ENCODE data around the gene PRDM15.

The PRDM15 gene

GRCh38 chr21:41886328-41886727 lies 7.2 kb upstream of the PRDM15 start:
- DNase-seq (ENCODE audit: low read depth) = no peak

DNA sequence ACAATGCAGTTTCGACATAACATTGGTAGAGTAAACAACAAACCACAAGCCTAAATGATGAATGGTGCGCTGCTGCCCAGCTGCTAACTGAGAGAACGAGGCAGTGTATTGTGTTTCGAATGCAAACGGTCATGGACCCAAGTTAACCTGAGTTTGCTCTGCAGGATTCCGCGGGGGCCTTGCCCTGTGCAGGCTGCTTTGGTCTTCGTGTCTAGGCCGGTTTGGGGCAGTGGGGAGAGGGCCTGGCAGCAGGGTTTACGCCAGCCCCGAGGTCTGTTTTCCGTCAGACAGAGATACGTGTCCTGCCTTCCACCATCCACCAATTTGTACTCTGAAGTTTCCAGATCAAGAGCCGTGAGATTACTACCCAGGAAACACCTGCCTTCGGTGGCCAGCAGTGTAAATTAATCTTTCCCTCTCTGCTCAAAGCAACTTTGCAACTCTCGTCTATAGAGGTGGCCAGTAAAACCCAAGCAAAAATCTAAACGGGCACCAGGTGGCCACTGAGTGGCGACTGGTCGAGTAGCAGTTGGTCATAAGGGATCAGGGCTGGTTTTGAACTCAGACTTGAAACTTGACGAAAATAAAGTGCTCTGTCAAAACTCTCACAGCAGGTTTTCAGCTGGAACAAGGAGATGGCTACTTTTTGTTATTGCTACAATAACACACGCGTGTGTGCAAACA lies 6.3 kb upstream of the PRDM15 start:
- DNase-seq (ENCODE audit: low read depth) = no peak

DNA sequence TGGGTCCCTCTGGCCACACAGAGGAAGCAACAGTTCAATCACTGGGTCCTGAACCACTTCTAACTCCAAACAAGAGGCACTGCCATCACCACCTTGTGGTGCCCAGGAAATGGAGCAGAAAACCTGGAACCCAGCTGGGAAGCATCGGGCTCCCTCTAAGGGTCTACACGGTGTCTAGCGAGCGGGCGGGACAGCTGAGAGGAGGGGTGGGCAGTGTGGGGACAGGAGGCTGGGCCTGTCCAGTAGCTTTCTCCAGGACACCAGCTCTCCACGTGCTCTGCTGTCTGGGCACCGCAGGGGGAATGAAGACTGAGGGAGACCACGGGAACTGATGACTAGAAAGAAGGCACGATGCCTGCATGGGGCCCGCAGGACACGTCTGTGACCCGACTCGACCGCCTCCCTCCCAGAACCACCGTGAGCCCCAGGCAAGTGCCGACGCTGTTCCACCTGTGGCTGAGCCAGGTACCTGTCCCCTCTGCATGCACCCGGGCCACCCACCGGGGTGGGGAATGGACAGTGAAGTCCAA lies 5.4 kb upstream of the PRDM15 start:
- DNase-seq (ENCODE audit: low read depth) = no peak

- DNase-seq (ENCODE audit: low read depth) = no peak
Observed at GRCh38 chr21:41883582-41883981, 4.4 kb upstream of the PRDM15 start.

DNA sequence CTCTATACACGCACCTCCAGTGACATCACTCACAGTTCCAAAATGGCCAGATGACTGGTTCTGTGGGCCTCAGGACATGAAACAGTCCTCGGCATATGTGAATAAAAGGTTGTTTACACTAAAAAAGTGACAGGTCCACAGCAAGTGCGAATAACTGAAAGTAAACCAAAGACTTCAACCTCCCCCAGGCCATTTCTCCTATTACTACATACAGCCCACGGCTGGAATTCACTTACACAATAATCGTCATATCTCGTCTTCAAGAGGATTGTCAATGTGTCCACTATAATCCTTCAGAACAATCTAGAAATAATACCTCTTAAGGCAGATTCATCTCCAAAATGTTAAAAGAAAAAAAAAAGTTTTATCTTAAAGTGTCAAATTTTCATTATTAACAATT lies 1.9 kb upstream of the PRDM15 start:
- no peak for DNase-seq (ENCODE audit: low read depth)

DNA sequence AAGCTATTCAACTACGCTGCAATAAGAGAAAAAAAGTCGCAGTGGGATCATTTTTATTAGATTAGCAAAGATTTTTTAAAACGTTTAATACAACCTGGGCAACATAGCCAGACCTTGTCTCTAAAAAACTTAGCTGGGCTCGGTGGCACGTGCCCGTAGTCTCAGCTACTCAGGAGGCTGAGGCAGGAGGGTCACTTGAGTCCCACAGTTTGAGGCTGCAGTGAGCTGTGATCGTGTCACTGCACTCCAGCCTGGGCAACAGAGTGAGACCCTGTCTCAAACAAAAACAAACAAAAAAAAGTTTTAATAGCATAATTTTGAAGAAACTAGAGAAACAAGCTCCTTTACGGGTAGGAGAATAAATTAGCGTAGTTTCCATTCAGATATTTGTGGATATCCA lies 1.0 kb upstream of the PRDM15 start:
- no peak for DNase-seq (ENCODE audit: low read depth)

DNA sequence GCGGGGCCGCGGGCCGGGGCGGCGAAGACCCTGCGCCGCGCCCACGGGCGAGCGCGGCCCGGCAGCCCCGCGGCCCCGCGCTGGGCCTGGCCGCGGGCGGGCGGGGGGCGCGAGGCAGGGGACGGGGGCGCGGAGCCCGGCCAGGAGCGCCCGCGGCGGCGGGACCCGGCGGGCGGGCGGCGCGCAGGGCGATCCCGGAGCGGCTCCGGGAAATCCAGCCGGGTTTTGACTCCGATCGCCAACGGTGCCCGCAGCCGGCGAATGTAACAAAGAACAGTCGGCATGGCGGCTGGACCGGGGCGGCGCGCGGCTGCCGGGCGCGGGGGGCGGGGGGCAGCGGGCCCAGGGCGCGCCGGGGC lies 334 bp downstream of the PRDM15 start:
- DNase-seq (ENCODE audit: low read depth) = peak; percentile 72

DNA sequence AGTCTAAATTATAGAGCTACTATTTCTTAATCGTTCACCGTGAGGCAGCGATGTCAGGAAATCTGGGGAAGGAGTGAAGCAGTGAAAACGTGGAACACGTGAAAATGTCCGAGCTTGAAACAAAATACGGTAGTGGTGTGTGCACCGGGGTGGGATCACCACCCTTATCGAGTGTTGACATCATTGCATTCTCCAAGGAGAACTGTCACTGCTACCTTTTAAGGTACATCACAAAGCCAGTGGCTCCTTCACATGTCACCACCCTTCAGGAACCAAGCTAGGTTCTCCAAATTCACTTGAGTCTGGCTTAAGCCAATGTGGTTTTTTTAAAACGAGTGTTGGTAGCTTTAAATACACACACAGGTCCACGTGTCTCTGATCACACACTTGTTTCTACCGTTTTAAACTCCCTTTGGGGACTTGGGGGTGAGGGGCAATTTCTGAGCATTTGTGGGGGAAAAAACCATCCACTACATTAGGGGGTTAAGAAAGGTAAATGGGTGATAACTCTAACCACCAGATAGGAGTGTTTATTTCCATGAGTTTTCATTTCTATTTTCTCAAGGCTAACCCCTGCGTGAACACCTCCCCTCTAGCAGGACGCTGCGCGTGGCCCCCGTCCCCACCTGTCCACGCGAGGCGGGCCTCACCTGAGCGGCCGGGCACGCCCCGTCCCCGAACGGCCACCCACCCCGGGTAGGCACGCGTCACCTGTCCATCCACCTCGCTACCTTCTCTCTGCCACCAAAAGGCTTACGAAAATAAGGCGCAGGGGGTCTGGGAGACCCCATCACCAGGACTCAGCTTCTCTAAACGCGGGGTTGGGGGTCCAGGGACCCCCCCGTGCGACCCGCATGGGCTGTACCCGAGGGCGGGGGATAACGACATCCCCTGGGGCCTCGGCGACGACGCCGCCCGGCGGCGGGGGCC lies 978 bp downstream of the PRDM15 start:
- peak; percentile 12 for DNase-seq (ENCODE audit: low read depth)

DNA sequence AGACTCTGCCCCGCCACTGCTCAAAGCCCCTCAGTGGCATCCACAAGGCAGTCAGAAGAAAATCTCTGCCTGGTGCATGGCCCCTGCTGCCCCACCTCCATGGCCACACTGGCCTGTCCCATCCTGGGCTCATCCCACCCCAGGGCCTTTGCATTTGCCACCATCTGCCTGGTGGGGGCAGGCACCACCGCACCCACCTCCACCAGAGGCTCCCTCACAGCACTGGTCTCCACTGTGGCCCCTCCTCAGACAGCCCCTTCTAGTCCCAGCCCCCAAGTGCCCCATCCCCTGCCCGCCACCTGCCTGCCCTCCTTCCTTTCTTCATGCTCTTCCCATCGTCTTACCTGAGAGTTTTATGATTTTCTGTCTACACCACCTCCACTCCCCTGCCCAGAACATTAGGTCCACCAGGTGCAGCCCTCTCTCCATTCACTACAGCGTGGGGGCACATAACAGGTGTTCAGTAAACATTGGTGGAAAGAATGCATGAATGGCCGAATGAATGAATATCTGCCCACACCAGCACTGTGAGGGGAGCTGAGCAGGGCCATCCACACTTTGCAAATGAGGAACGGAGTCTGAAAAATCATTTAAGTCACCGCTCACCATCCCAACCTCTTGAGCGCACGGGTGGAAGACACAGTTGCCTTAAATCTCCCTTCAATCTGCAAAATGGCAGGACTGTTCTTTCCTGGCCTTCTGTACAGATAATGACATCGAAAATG lies 2.1 kb downstream of the PRDM15 start:
- no peak for DNase-seq (ENCODE audit: low read depth)

GRCh38 chr21:41876396-41876795 lies 2.7 kb downstream of the PRDM15 start:
- DNase-seq (ENCODE audit: low read depth) = no peak

DNA sequence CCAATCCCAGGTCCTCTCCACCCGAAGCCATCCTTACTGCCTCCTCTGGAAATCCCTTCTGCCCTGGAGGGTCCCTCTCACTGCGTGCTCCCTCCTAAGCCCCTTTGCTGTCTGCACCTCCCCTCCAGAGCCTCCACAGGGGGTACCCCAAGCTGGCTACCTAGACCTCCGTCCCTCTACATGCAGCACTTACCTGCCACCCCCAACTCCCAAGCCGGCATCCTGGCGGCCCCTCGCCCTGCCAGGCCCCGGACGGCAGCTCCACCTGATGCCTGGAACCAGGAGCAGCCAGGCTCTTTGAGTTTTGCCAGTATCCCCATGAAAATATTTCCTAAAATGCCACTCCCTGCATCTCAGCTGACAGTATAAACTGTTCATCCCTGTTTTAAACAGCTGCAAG lies 4.1 kb downstream of the PRDM15 start:
- DNase-seq (ENCODE audit: low read depth) = no peak

- DNase-seq (ENCODE audit: low read depth) = no peak
Observed at GRCh38 chr21:41874611-41875010, 4.5 kb downstream of the PRDM15 start.

- no peak for DNase-seq (ENCODE audit: low read depth)
Observed at GRCh38 chr21:41873426-41873825, 5.7 kb downstream of the PRDM15 start.

DNA sequence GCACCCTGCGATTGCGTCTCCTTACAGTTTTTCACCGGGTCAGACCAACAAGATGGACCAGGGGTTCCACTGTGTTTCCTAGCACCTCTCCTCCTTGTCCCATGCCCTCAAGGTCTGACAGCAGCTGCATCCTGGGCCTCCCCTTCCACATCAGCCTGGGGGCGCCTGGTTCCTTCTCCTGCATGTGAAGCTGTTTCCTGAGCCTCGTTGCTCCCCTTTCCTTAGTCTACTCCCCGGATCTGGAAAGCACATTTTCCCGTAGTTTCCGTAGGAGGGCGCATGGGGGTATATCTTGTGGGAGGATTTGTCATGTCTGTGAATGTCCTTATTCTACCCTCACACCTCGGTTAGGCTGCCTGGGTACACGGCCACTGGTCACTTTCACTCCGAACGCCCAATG lies 6.1 kb downstream of the PRDM15 start:
- DNase-seq (ENCODE audit: low read depth) = no peak

DNA sequence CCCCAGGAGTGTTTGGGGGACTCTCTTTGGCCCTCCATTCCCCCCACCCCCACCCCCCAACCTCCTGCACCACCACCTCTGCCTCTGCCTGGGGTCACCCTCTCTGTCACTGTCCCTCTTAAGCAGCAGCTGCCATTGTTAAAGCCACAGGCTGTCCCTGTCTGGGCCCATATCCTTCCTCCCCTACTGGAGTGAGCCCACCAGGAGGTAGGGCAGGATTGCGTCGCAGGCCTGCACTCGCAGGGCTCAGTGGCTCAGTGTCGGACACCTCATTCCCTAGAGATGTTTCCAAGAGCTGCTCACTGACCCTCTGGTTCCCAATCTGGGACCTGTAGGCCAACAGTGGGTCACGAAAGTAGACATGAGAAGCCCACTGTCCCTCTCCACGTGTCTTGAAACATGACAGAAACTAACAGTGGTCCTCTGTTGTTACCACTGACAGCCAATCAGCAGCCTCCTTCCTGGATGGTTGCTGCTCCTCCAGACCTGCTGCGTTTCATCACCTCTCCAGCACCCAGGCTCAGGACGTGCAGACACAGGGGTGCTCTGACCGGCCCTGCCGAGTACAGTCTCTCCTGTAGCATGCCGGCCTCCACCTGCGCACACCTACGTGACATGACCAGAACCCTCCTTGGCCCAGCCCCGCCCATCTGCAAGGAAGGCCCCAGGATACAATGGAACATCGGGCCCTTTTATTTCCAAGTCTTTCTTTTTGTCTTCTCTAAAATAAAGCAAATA lies 7.7 kb downstream of the PRDM15 start:
- no peak for DNase-seq (ENCODE audit: low read depth)

- no peak for DNase-seq (ENCODE audit: low read depth)
Observed at GRCh38 chr21:41869771-41870170, 9.4 kb downstream of the PRDM15 start.

GRCh38 chr21:41868062-41868710 lies 11.0 kb downstream of the PRDM15 start:
- no peak for DNase-seq (ENCODE audit: low read depth)

DNA sequence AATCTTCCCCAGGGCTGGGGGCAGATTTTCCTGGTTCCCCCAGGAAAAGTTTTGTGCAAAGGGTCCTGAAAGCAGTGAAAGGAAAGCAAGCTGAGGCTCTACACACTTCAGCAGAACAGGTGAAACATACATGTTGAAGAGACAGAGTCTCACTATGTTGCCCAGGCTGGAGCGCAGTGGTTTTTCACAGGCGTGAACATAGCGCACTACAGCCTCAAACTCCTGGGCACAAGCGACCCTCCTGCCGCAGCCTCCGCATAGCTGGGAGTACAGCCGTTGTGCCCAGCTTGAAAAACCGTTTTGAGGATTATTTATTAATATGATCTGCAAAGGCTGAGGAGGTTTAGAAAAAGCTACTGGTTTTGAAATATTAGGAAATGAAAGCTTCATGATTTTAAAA lies 11.8 kb downstream of the PRDM15 start:
- no peak for DNase-seq (ENCODE audit: low read depth)

- DNase-seq (ENCODE audit: low read depth) = no peak
Observed at GRCh38 chr21:41866274-41866809, 12.8 kb downstream of the PRDM15 start.

DNA sequence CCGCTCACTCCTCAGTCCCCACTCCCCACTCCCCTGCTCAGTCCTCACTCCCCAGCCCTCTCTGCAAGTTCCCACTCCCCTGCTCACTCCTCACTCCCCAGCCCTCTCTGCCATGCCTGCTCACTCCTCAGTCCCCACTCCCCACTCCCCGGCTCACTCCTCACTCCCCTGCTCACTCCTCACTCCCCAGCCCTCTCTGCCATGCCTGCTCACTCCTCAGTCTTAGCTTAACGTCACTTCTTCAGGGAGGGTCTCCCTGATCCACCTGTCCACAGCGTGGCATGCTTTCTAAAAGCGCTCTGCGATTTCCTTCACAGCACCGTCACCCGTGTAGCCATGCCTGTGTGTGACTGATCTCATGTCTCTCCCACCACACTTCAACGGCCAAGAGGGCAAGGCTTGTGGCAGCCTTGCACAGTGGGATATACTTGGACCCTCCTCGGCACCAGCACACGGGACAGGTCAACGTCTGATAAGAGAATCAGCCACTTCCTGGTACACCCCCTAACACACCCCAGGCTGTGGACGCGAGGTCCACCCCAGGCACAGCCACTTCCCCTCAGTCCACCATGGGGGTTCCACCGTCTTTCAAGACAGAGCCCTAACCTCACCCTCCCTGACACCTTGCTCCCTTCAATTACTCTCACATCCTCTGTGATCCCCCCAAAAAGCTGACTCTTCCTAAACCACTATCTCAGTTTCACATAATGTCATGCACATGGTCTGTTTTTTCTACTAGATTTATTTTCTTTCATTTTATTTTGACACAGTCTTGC lies 14.0 kb downstream of the PRDM15 start:
- DNase-seq (ENCODE audit: low read depth) = no peak

All from activated T-cell treated with anti-CD3 and anti-CD28 coated beads for 48 hours (primary cell).